HG02943 (cell line): ENCODE measurements around the gene HIVEP2.

ENCODE experiments used
- ATAC-seq: cut with Tn5 transposase; IDR thresholded peaks from one replicate; pipeline ENCODE4 v1.9.1; 2021; ENCODE audit warnings: mild to moderate bottlenecking, low read depth, moderate library complexity; ENCODE audit not compliant: unreplicated experiment

The HIVEP2 gene

GRCh38 chr6:142800240-142800639 is 144.7 kb downstream of the HIVEP2 start:
- no peak for ATAC-seq

- ATAC-seq: no peak
These were observed 145.3 kb downstream of the HIVEP2 start for GRCh38 chr6:142799639-142800038.

- ATAC-seq: no peak
These were observed 147.8 kb downstream of the HIVEP2 start for GRCh38 chr6:142797159-142797558.

GRCh38 chr6:142796571-142796970 is 148.4 kb downstream of the HIVEP2 start:
- ATAC-seq: no peak

GRCh38 chr6:142796024-142796423 is 149.0 kb downstream of the HIVEP2 start:
- no peak for ATAC-seq

- no peak for ATAC-seq
These were observed 150.6 kb downstream of the HIVEP2 start for GRCh38 chr6:142794424-142794823.

- no peak for ATAC-seq
These were observed 154.7 kb downstream of the HIVEP2 start for GRCh38 chr6:142790257-142790656.

- no peak for ATAC-seq
These were observed 157.6 kb downstream of the HIVEP2 start for GRCh38 chr6:142787422-142787821.

- ATAC-seq: no peak
These were observed 158.5 kb downstream of the HIVEP2 start for GRCh38 chr6:142786476-142786875.

- ATAC-seq: peak; percentile 94
These were observed 160.6 kb downstream of the HIVEP2 start for GRCh38 chr6:142784344-142784743.

GRCh38 chr6:142783499-142783898 is 161.5 kb downstream of the HIVEP2 start:
- no peak for ATAC-seq

- ATAC-seq: no peak
These were observed 163.8 kb downstream of the HIVEP2 start for GRCh38 chr6:142781129-142781528.

GRCh38 chr6:142773859-142774648 is 170.9 kb downstream of the HIVEP2 start:
- no peak for ATAC-seq

GRCh38 chr6:142773324-142773723 is 171.7 kb downstream of the HIVEP2 start:
- no peak for ATAC-seq

GRCh38 chr6:142771162-142771561 is 173.8 kb downstream of the HIVEP2 start:
- no peak for ATAC-seq

- no peak for ATAC-seq
These were observed 179.7 kb downstream of the HIVEP2 start for GRCh38 chr6:142765306-142765705.

GRCh38 chr6:142764311-142764710 is 180.7 kb downstream of the HIVEP2 start:
- no peak for ATAC-seq

- no peak for ATAC-seq
These were observed 181.8 kb downstream of the HIVEP2 start for GRCh38 chr6:142763205-142763604.

- ATAC-seq: peak; percentile 76
These were observed 183.2 kb downstream of the HIVEP2 start for GRCh38 chr6:142761756-142762155.

- no peak for ATAC-seq
These were observed 184.8 kb downstream of the HIVEP2 start for GRCh38 chr6:142760152-142760551.

GRCh38 chr6:142758629-142759025 is 186.3 kb downstream of the HIVEP2 start:
- no peak for ATAC-seq

- ATAC-seq: no peak
These were observed 186.9 kb downstream of the HIVEP2 start for GRCh38 chr6:142757852-142758628.
